K562 (cell line): Measurements from ENCODE around the gene GPR183. TPM values are rescaled to one million over a fixed set of nuclear protein-coding genes. Genes with fewer than 3 reads are reported as not detected.

Source experiments
- ATAC-seq: fragments of 200-7000 bp; cut with Tn5 transposase; 3 replicates; pipeline ENCODE4 v1.9.1; 2020; ENCODE audit warnings: moderate library complexity
- BruUV-seq: library from RNA; stranded (reverse); fragments of 400-500 nt; replicated peaks from 2 replicates; lab custom pipeline; 2021; lab: Mats Ljungman, UMichigan
- CTCF ChIA-PET: fragments of 300-600 bp; formaldehyde crosslinking; extraction: SDS; loops from one replicate; lab custom pipeline; 2021; ENCODE audit warnings: low intra/inter-chr PET ratio; lab: Yijun Ruan, JAX
- POLR2A ChIA-PET: fragments of 300-600, 350-650 bp; sonication (Branson Sonifier 250); formaldehyde crosslinking; extraction: SDS; loops from one replicate; lab custom pipeline; 2021; ENCODE audit warnings: antibody characterized with exemption, inconsistent platforms; lab: Yijun Ruan, JAX
- DNase-seq, 4 experiments: peaks; one replicate each; pipeline versions ENCODE4 v3.0.0 to v3.0.0-alpha.2; 2011 to 2018; ENCODE audit warnings: low spot score in 3 of 4, mixed read lengths in 3 of 4; ENCODE audit errors: extremely low read depth in 1 of 4
- FAIRE-seq: peaks from 2 replicates; lab custom pipeline; 2011; peaks lifted over from hg19 to GRCh38; lab: Jason Lieb, UNC
- H2AFZ ChIP-seq: 2 replicates; pipeline ENCODE4 v1.6.0; 2011; ENCODE audit warnings: low read depth, low read length, control low read depth, inconsistent platforms
- H3K27ac ChIP-seq: fragments of 200-600 bp; 3 replicates; pipeline ENCODE4 v1.8.0; 2011; ENCODE audit warnings: low read depth, mild to moderate bottlenecking, control low read depth, inconsistent platforms, low read length, moderate library complexity, mixed read lengths; ENCODE audit errors: extremely low read depth
- H3K27me3 ChIP-seq, 2 experiments: fragments of 300-600 bp in 1 of 2; 2 replicates in 1 of 2; 3 replicates in 1 of 2; pipeline versions ENCODE4 v1.6.0 to v1.8.0; 2011; ENCODE audit warnings: inconsistent platforms in 2 of 2, low read length in 2 of 2, mild to moderate bottlenecking in 1 of 2, mixed read lengths in 1 of 2, moderate library complexity in 1 of 2; ENCODE audit not compliant: control insufficient read depth in 2 of 2, insufficient read depth in 2 of 2
- H3K36me3 ChIP-seq: fragments of 300-600 bp; 3 replicates; pipeline ENCODE4 v1.8.0; 2011; ENCODE audit warnings: mild to moderate bottlenecking, low read length, inconsistent platforms; ENCODE audit not compliant: control insufficient read depth, insufficient read depth
- H3K4me1 ChIP-seq, 2 experiments: fragments of 200-600 bp in 1 of 2; replicated peaks in 1 of 2; 2 replicates in 1 of 2; 3 replicates in 1 of 2; pipeline versions ENCODE4 v1.5.1 to v1.8.0; 2011; ENCODE audit warnings: inconsistent platforms in 2 of 2, low read length in 2 of 2, mild to moderate bottlenecking in 1 of 2, mixed read lengths in 1 of 2, moderate library complexity in 1 of 2; ENCODE audit not compliant: control insufficient read depth in 2 of 2, insufficient read depth in 2 of 2
- H3K4me2 ChIP-seq: 2 replicates; pipeline ENCODE4 v1.6.1; 2011; ENCODE audit warnings: low read length, control low read depth, inconsistent platforms, mixed read lengths; ENCODE audit not compliant: insufficient read depth
- H3K4me3 ChIP-seq: fragments of 200-600 bp; sonication (generic), shearing (Covaris generic); 2 replicates; pipeline ENCODE4 v1.5.1; 2016; ENCODE audit warnings: control low read depth, inconsistent platforms
- H3K79me2 ChIP-seq: fragments of 200-600 bp; 3 replicates; pipeline ENCODE4 v1.8.0; 2011; ENCODE audit warnings: low read length, inconsistent platforms; ENCODE audit not compliant: control insufficient read depth, insufficient read depth
- H3K9ac ChIP-seq, 2 experiments: 2 replicates each; pipeline versions ENCODE4 v1.6.0 to v1.6.1; 2011; ENCODE audit warnings: low read depth in 2 of 2, low read length in 2 of 2, control low read depth in 1 of 2, inconsistent platforms in 1 of 2, mild to moderate bottlenecking in 1 of 2, mixed read lengths in 1 of 2; ENCODE audit not compliant: insufficient read depth in 1 of 2
- H3K9me1 ChIP-seq: one replicate; pipeline ENCODE4 v1.6.0; 2011; ENCODE audit warnings: inconsistent platforms, mild to moderate bottlenecking, low read length, moderate library complexity; ENCODE audit not compliant: control insufficient read depth, insufficient read depth
- H3K9me3 ChIP-seq: replicated peaks from 2 replicates; pipeline ENCODE4 v1.5.1; 2011; ENCODE audit warnings: low read depth, low read length, inconsistent platforms; ENCODE audit not compliant: control insufficient read depth, insufficient read depth
- H4K20me1 ChIP-seq: replicated peaks from 2 replicates; pipeline ENCODE4 v1.6.1; 2011; ENCODE audit warnings: low read length, inconsistent platforms, mixed read lengths; ENCODE audit not compliant: control insufficient read depth, insufficient read depth
- BRCA1 ChIP-seq, 2 experiments: fragments of 450-650 bp in 1 of 2; sonication (generic) in 1 of 2; formaldehyde crosslinking in 1 of 2; IDR thresholded peaks; 2 replicates each; pipeline versions ENCODE4 v1.5.0 to v1.6.1; 2017 to 2020; ENCODE audit warnings: mild to moderate bottlenecking in 1 of 2, missing genetic modification reagents in 1 of 2
- ESRRA ChIP-seq: fragments of 450-650 bp; IDR thresholded peaks from 2 replicates; pipeline ENCODE4 v1.6.1; 2014; ENCODE audit warnings: low read depth, mild to moderate bottlenecking, moderate library complexity, borderline replicate concordance
- WGBS: fragments of 100-300 bp; shearing (Covaris generic); methylation state at CpG from one replicate; pipeline ENCODE4 v1.1.6; 2016; ENCODE audit warnings: low coverage, mixed read lengths; ENCODE audit not compliant: insufficient coverage; ENCODE audit errors: missing lambda C conversion rate; 5-methylcytosine and 5-hydroxymethylcytosine counted together
- in situ Hi-C: fragments of 300-500 bp; cut with MboI; formaldehyde crosslinking; loops from 4 replicates; pipeline ENCODE4 v1.15.0; 2018; ENCODE audit warnings: inconsistent platforms, mixed read lengths
- intact Hi-C: fragments of 100-400 bp; cut with micrococcal nuclease; formaldehyde crosslinking; loops from 2 replicates; pipeline ENCODE4 v1.14.2; 2022
- microRNA counts: library from miRNA; unstranded; fragments of <30 nt; microRNA quantifications from one replicate; lab custom pipeline; 2016
- microRNA-seq: library from miRNA; unstranded; fragments of <30 nt; microRNA quantifications from one replicate; pipeline ENCODE4, GENCODE V29; 2018; ENCODE audit warnings: borderline microRNAs expressed
- polyA plus RNA-seq, 8 experiments: library from polyadenylated mRNA; depleted of rRNA in 4 of 8; stranded (reverse) in 5 of 8; unstranded in 3 of 8; fragments of >200 nt; fragmentation: Nextera tagmentation in 2 of 8; fragmentation: Illumina TruSeq in 1 of 8; extraction: Ambion mirVana in 2 of 8; extraction: Trizol in 1 of 8; gene quantifications; 2 replicates each; pipeline versions ENCODE4 v1.2.1 to v1.2.3, GENCODE V29; 2011 to 2014; ENCODE audit warnings: inconsistent platforms in 1 of 8, missing spikeins in 1 of 8
- small RNA-seq: library from RNA; depleted of rRNA; stranded (forward); fragments of <200 nt; gene quantifications from one replicate; pipeline ENCODE3, GENCODE V24; 2014
- total RNA-seq, 7 experiments: library from RNA; depleted of rRNA in 6 of 7; stranded (reverse); fragments of >200 nt in 6 of 7; fragmentation: Illumina TruSeq in 2 of 7; extraction: Trizol in 2 of 7; gene quantifications; 2 replicates each; pipeline versions ENCODE4 v1.2.1 to v1.2.3, GENCODE V29; 2011 to 2021; ENCODE audit warnings: low replicate concordance in 1 of 7
- TF ChIP-seq, protein P1 (sequence below): IDR thresholded peaks from 3 replicates; pipeline ENCODE4 v1.6.1; 2011; ENCODE audit warnings: borderline replicate concordance, mild to moderate bottlenecking; ENCODE audit not compliant: insufficient read length, insufficient read depth

The GPR183 gene
- total and polyA plus RNA-seq, 9 of the 15 experiments (the other 6 are each of a cell fraction or from before 2014, with no cell fraction given): 1.3 to 10.2 (median 3.7) TPM

GRCh38 chr13:99246100-99246499, 61.1 kb downstream of the GPR183 start:
- no peak for DNase-seq
- BruUV-seq: no TSS peak
- Histone ChIP-seq H3K79me2 (no peaks in the 10 kb centered on the region), H3K4me1 (no peaks in the 10 kb centered on the region), H3K27me3 (no peaks in the 10 kb centered on the region), H3K9me3 (no peaks in the 10 kb centered on the region), H3K36me3 (peaks cover 26% of the 10 kb centered on the region; the same call in 2 of the 3 replicates), H3K27ac (no peak overlapping the region), H3K4me3 (no peak overlapping the region), H4K20me1 (no peaks in the 10 kb centered on the region), H2AFZ (no peak overlapping the region), H3K4me2 (no peak overlapping the region), H3K9ac (no peak overlapping the region), H3K9me1 (no peaks in the 10 kb centered on the region)
- TF ChIP-seq ESRRA: no peak
- TF ChIP-seq, protein P1, sequence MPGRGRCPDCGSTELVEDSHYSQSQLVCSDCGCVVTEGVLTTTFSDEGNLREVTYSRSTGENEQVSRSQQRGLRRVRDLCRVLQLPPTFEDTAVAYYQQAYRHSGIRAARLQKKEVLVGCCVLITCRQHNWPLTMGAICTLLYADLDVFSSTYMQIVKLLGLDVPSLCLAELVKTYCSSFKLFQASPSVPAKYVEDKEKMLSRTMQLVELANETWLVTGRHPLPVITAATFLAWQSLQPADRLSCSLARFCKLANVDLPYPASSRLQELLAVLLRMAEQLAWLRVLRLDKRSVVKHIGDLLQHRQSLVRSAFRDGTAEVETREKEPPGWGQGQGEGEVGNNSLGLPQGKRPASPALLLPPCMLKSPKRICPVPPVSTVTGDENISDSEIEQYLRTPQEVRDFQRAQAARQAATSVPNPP: no peak
- TF ChIP-seq BRCA1 (IDR thresholded peaks at IDR 0.05): no peak
- no peak for TF ChIP-seq BRCA1 (CRISPR knock-in tag; IDR thresholded peaks at IDR 0.05)
- no peak for FAIRE-seq
- ChIA-PET CTCF (no interaction called here), POLR2A (interaction anchor here (0.7 kb wide), 1 partner anchor 10 kb away, joined by 3 read pairs; no protein-coding TSS in a partner anchor)
- ATAC-seq: no peak
- intact Hi-C loops: no loop called here
- WGBS: 100% methylated on average over 1 of the region's 1 CpG
- in situ Hi-C loops: no loop called here

MicroRNAs encoded within 50 kb of the gene (microRNA counts, 767-probe panel; counts per million panel counts)
- not detected for microRNA hsa-miR-623 (lab: Ali Mortazavi, UCI)

Small RNA genes lying within 50 kb of the gene (microRNA-seq; reads per million reads assigned to microRNA genes)
- gene MIR623: not detected

Small RNA genes lying within 50 kb of the gene (small RNA-seq; reads per million reads assigned to genes)
- gene MIR623: not detected

Other genes starting within 250 kb of the GPR183 start
- 28.7 and 29.6 TPM in 2 replicates for gene UBAC2, start 106.5 kb downstream of the GPR183 start, total RNA-seq (2014; rRNA removed)
- 31.9 and 33.3 TPM in 2 replicates for gene UBAC2, start 106.5 kb downstream of the GPR183 start, total RNA-seq (2014; rRNA removed; fragmentation: Illumina TruSeq; extraction: Trizol)
- gene UBAC2, start 106.5 kb downstream of the GPR183 start, total RNA-seq (2015; rRNA removed; fragmentation: Illumina TruSeq; extraction: Trizol): 29.0 and 32.3 TPM in 2 replicates
- 43.5 and 47.2 TPM in 2 replicates for gene UBAC2, start 106.5 kb downstream of the GPR183 start, total RNA-seq (2021)
- 65.0 and 84.1 TPM in 2 replicates for gene UBAC2, start 106.5 kb downstream of the GPR183 start, polyA plus RNA-seq (2011; rRNA removed)
- 42.3 and 45.6 TPM in 2 replicates for gene UBAC2, start 106.5 kb downstream of the GPR183 start, polyA plus RNA-seq (2014; fragmentation: Illumina TruSeq; extraction: Trizol)
- 10 to 100 TPM in 1 of 2 experiments, 1 to 10 TPM in 1; 6.0 to 19.0 TPM for gene UBAC2, start 106.5 kb downstream of the GPR183 start, polyA plus RNA-seq (2014; fragmentation: Nextera tagmentation; extraction: Ambion mirVana)
- gene UBAC2, start 106.5 kb downstream of the GPR183 start, polyA plus RNA-seq (2014; rRNA removed): 41.1 and 45.7 TPM in 2 replicates
- gene GPR18, start 49.0 kb downstream of the GPR183 start, total RNA-seq (2014; rRNA removed): not detected in 2 replicates
- not detected in 2 replicates for gene GPR18, start 49.0 kb downstream of the GPR183 start, total RNA-seq (2014; rRNA removed; fragmentation: Illumina TruSeq; extraction: Trizol)
- not detected in 2 replicates for gene GPR18, start 49.0 kb downstream of the GPR183 start, total RNA-seq (2015; rRNA removed; fragmentation: Illumina TruSeq; extraction: Trizol)
- gene GPR18, start 49.0 kb downstream of the GPR183 start, total RNA-seq (2021): not detected in 2 replicates
- gene GPR18, start 49.0 kb downstream of the GPR183 start, polyA plus RNA-seq (2011; rRNA removed): not detected in 2 replicates
- gene GPR18, start 49.0 kb downstream of the GPR183 start, polyA plus RNA-seq (2014; fragmentation: Illumina TruSeq; extraction: Trizol): not detected in 2 replicates
- under 1 TPM in 1 of 2 experiments, not detected in 1; 0.75 TPM for gene GPR18, start 49.0 kb downstream of the GPR183 start, polyA plus RNA-seq (2014; fragmentation: Nextera tagmentation; extraction: Ambion mirVana)
- gene GPR18, start 49.0 kb downstream of the GPR183 start, polyA plus RNA-seq (2014; rRNA removed): not detected in 2 replicates
- 44.0 and 48.2 TPM in 2 replicates for gene TM9SF2, start 194.1 kb upstream of the GPR183 start, total RNA-seq (2014; rRNA removed)
- gene TM9SF2, start 194.1 kb upstream of the GPR183 start, total RNA-seq (2014; rRNA removed; fragmentation: Illumina TruSeq; extraction: Trizol): 83.2 and 93.2 TPM in 2 replicates
- gene TM9SF2, start 194.1 kb upstream of the GPR183 start, total RNA-seq (2015; rRNA removed; fragmentation: Illumina TruSeq; extraction: Trizol): 78.7 and 79.0 TPM in 2 replicates
- 55.1 and 56.4 TPM in 2 replicates for gene TM9SF2, start 194.1 kb upstream of the GPR183 start, total RNA-seq (2021)
- 57.0 and 67.4 TPM in 2 replicates for gene TM9SF2, start 194.1 kb upstream of the GPR183 start, polyA plus RNA-seq (2011; rRNA removed)
- 56.4 and 61.3 TPM in 2 replicates for gene TM9SF2, start 194.1 kb upstream of the GPR183 start, polyA plus RNA-seq (2014; fragmentation: Illumina TruSeq; extraction: Trizol)
- gene TM9SF2, start 194.1 kb upstream of the GPR183 start, polyA plus RNA-seq (2014; fragmentation: Nextera tagmentation; extraction: Ambion mirVana): 10 to 100 TPM; 23.3 to 32.2 TPM
- gene TM9SF2, start 194.1 kb upstream of the GPR183 start, polyA plus RNA-seq (2014; rRNA removed): 39.0 and 45.0 TPM in 2 replicates